ENCODE results near the gene IRF1. TPM values are rescaled to one million over a fixed set of nuclear protein-coding genes. Genes with fewer than 3 reads are reported as not detected.

Gene IRF1
- total and polyA plus RNA-seq, 10 donors: 57.9 to 307 (median 160) TPM

GRCh38 chr5:132530946-132531345 lies 40.4 kb upstream of the IRF1 start:
- no peaks in the 10 kb centered on the region for H3K9me3 ChIP-seq
- H3K36me3 ChIP-seq: no peaks in the 10 kb centered on the region
- TF ChIP-seq CTCF (IDR thresholded peaks at IDR 0.05 in 8 of 11, conservative IDR thresholded peaks at IDR 0.05 in 3 of 11) (no peak), POLR2AphosphoS5 (IDR thresholded peaks at IDR 0.05) (no peak)
- H3K27me3 ChIP-seq (replicated peaks in 1 of 7): no peaks in the 10 kb centered on the region
- H3K4me3 ChIP-seq: no peak overlapping the region
- no peak for DNase-seq
- peaks cover 10 to 32% (median 13%) of the 10 kb centered on the region in 6 donors for H3K4me1 ChIP-seq
- intact Hi-C loops (cut with DNase I; ENCODE audit: low total_unique reads): no loop called here
- 67 to 79% (median 74%) methylated on average over 4 of the region's 4 CpGs for whole genome bisulfite sequencing, 5 donors
- no peak overlapping the region for H3K27ac ChIP-seq

- no peak for DNase-seq
- 42 to 54% (median 46%) methylated on average over 6 of the region's 6 CpGs for WGBS, 5 donors
- no peak overlapping the region for H3K4me3 ChIP-seq
- peaks cover 13 to 47% (median 23%) of the 10 kb centered on the region in 6 donors for H3K4me1 ChIP-seq
- TF ChIP-seq POLR2A (IDR thresholded peaks at IDR 0.05) (no peak), POLR2AphosphoS5 (IDR thresholded peaks at IDR 0.05) (no peak), CTCF (IDR thresholded peaks at IDR 0.05 in 8 of 11, conservative IDR thresholded peaks at IDR 0.05 in 3 of 11) (no peak)
- intact Hi-C loops (cut with DNase I; ENCODE audit: low total_unique reads): loop anchor here (10.0 kb wide), 1 partner anchor 286 kb away; the partner anchor contains the start of gene SOWAHA
- H3K36me3 ChIP-seq: no peaks in the 10 kb centered on the region
- H3K9me3 ChIP-seq: no peaks in the 10 kb centered on the region
- no peak overlapping the region for H3K27ac ChIP-seq
- H3K27me3 ChIP-seq (replicated peaks in 1 of 7): no peaks in the 10 kb centered on the region
Observed at GRCh38 chr5:132528866-132529634, 38.5 kb upstream of the IRF1 start.

GRCh38 chr5:132528021-132528420 lies 37.4 kb upstream of the IRF1 start:
- intact Hi-C loops (cut with DNase I; ENCODE audit: low total_unique reads): loop anchor here (10.0 kb wide), 1 partner anchor 287 kb away; the partner anchor contains the start of gene SOWAHA
- H3K4me1 ChIP-seq: peaks cover 13 to 47% (median 23%) of the 10 kb centered on the region in 6 donors
- H3K36me3 ChIP-seq: no peaks in the 10 kb centered on the region
- H3K27ac ChIP-seq: no peak overlapping the region
- no peaks in the 10 kb centered on the region for H3K9me3 ChIP-seq
- H3K4me3 ChIP-seq: no peak overlapping the region
- no peaks in the 10 kb centered on the region for H3K27me3 ChIP-seq (replicated peaks in 1 of 7)
- TF ChIP-seq CTCF (IDR thresholded peaks at IDR 0.05 in 8 of 11, conservative IDR thresholded peaks at IDR 0.05 in 3 of 11): no peak
- TF ChIP-seq POLR2A (IDR thresholded peaks at IDR 0.05): no peak
- no peak for TF ChIP-seq POLR2AphosphoS5 (IDR thresholded peaks at IDR 0.05)
- 88 to 96% (median 92%) methylated on average over 2 of the region's 2 CpGs for WGBS, 5 donors
- DNase-seq: no peak

GRCh38 chr5:132526974-132527564 lies 36.5 kb upstream of the IRF1 start:
- peak in 1 of 11 experiments; percentile 5 for TF ChIP-seq CTCF (IDR thresholded peaks at IDR 0.05 in 8 of 11, conservative IDR thresholded peaks at IDR 0.05 in 3 of 11)
- no peak for TF ChIP-seq POLR2AphosphoS5 (IDR thresholded peaks at IDR 0.05)
- Histone ChIP-seq H3K9me3 (no peaks in the 10 kb centered on the region), H3K27ac (no peak overlapping the region), H3K4me3 (peak overlapping the region in 1 of 8 donors; percentile 17), H3K27me3 (replicated peaks in 1 of 7) (no peaks in the 10 kb centered on the region), H3K4me1 (peaks cover 13 to 47% (median 23%) of the 10 kb centered on the region in 6 donors), H3K36me3 (no peaks in the 10 kb centered on the region)
- WGBS, 5 donors: 50 to 64% (median 55%) methylated on average over 7 to 8 of the region's 8 CpGs
- intact Hi-C loops (cut with DNase I; ENCODE audit: low total_unique reads): loop anchor here (10.0 kb wide), 1 partner anchor 288 kb away; the partner anchor contains the start of gene SOWAHA
- no peak for DNase-seq
